HG03097 (cell line): ENCODE results near the gene ZC3H7A.
"Not testable (repeated sequence)": the region's sequence is repeated elsewhere in the genome, so short reads cannot be mapped to it uniquely, and the experiment has no call there.

Experiments
- ATAC-seq: cut with Tn5 transposase; IDR thresholded peaks from one replicate; pipeline ENCODE4 v1.9.1; 2021; ENCODE audit not compliant: unreplicated experiment, low FRiP score

ZC3H7A gene

DNA sequence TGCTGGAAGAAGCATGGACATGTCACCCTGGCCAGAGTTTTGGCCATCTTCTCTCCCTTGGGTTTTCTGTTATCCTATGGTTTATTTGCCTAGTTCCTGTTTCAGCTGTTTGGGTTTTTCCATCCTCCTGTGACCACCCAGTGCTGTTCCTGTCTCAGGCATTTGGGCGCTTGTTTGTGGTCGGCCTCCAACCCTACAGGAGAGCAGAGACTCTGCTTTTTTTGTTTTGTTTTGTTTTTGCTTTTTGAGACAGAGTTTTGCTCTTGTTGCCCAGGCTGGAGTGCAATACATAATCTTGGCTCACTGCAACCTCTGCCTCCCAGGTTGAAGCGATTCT, 3.3 kb upstream of the ZC3H7A start:
- no peak for ATAC-seq

- no peak for ATAC-seq
Observed at GRCh38 chr16:11799509-11800381, 2.7 kb upstream of the ZC3H7A start.

GRCh38 chr16:11799017-11799381, 1.9 kb upstream of the ZC3H7A start:
- no peak for ATAC-seq

DNA sequence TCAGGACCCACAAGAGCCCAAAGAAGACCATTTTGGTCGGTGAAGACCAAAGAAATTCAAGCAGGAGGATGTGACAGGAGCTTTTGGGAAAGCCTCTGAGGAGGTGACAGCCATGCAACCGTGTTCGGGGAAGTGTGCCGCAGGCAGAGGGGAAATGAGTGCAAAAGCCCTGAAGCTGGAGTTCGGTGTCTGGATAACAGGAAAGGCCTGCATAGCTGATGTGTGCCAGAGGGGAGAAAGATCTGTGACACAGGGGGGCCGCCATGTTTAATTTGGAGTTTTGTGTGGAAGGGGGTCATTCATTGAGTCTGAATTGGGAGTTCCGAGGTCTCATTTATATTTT, 870 bp upstream of the ZC3H7A start:
- ATAC-seq = no peak

DNA sequence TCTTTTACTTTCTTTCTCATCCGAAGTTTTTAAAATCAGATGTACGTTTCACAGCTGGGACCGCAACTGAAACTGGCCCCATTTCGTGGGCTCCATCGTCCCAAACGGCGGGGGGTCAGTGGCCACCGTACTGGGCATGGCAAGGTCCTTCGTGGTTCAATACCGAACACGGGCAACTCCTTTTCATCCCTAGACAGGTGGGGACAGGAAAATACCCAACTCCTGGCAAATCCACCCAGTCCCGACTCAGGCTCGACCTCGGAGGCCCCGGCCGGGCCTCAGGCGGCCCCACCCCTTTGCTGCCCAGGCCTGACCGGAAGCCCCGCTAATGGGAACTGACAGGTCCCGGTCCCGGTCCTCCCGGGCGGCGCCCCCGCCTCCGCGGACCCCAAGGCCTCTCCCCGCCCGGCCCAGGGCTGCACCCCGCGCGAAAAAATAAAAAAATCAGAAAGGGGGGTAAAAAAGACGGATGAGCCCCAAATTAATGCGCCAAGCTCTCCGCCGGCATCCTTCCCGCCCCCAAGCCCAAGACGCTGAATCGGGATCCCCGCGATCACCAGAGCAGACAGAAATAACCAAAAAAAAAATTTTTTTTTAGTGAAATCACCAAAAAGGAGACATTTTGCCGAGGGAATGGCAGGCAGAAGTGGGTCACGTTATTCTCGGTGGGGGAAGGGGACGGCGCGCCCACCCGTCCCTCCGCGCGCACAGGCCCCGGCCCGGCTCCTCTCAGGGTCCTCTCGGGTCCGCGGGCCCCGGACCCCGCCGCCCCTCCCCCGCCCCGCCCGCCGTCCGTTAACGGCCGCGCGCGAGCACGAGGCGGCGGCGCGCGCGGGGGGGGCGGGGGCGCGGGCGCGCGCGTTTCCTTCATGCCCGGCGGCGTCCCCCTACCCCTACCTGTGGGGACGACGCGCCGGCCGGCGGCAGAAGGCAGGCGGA, 562 bp downstream of the ZC3H7A start:
- ATAC-seq = peak; percentile 6

- no peak for ATAC-seq
Observed at GRCh38 chr16:11795887-11796226, 1.2 kb downstream of the ZC3H7A start.

DNA sequence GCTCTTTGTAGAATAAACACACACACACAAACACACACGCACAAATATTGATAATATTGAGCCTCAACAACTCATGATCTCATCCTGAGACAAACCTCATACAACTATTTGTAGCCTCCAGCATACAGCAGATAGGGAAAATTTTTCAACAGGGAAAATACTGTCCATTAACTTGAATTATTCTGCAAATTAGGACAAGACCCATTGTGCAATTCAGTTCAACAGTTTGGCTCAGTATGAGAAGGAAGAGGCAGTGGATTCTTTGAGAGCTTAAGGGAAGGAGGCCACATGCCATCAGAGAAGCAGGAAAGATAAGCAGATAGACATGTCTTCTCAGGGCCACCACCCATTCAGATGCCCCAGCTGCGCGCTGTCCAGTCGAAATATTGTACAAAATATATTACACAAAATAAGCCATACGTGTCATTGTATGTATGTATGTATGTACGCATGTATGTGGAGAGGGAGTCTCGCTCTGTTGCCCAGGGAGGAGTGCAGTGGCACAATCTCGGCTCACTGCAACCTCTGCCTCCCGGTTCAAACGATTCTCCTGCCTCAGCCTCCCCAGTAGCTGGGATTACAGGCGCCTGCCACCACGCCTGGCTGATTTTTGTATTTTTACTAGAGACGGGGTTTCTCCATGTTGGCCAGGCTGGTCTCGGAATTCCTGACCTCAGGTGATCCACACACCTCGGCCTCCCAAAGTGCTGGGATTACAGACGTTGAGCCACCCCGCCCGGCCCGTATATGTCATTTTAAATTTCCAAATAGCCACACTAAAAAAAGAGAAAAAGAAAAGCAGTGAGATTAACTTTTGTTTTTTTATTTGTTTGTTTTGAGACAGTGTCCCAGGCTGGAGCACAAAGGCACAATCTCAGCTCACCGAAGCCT, 1.8 kb downstream of the ZC3H7A start:
- no peak for ATAC-seq

DNA sequence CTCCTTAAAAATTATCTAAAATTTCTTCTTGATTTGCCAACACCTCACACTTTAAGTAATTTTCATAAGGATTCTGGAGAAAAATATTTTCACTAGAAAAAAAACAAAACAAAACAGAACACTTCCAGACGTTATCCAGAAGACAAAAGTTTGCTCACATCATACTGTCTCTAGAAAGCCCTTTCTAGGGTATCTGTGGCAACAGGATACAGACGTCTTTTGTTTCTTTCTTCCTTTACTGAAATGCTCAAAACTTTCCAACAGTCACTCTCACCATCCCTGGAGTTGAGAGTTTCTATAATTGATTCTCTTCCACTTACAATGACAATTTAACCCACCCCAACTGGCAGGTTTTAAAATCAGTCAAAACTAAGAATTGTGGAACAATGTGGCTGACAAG, 2.6 kb downstream of the ZC3H7A start:
- no peak for ATAC-seq

- ATAC-seq = no peak
Observed at GRCh38 chr16:11793840-11794239, 3.2 kb downstream of the ZC3H7A start.

- no peak for ATAC-seq
Observed at GRCh38 chr16:11792410-11793241, 4.4 kb downstream of the ZC3H7A start.

DNA sequence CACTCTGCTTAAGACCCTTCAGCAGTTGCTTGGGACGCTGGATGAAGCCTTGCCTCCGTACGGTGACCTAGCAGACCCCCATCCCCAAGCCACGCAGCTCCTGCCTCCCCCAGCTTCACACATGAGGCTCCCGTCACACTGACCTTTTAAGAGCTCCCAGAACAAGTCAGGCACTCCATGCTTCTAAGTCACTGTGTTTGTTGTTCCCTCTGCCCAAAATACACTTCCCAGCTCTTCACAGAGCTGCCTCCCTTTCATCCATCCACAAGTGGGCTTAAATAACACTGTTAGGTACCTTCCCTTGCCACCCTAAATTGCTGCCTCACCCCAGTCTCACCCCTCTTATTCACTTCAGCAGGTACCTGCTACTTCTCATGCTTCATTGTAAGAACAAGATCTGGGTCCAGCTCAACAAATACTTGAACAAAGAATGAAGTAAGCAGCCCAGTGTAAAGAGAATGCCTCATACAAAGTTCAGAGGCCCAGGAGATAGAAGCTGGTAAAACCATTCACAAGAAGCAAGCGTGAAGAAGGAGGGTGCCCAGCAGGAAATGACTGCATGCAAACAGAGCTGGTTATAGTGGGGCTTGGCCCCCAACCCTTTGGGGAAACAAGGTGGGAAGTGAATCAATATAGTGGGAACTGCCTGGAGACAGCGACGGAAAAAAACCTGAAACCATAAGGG, 5.8 kb downstream of the ZC3H7A start:
- no peak for ATAC-seq

DNA sequence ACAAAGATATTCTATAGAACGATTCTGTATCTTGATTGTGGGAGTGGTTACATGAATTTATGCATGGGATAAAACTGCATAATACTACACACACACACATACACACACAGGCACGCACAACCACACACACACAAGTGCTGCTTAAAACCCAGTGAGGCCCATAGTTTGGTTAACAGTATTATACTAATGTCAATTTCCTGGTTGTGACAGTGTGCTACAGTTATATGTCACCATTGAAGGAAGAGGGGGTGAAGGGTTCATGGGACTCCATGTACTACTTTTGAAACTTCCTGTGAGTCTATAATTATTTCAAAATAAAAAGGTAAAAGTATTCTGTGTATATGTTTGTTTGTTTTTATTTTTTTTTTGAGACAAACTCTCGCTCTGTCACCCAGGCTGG, 8.1 kb downstream of the ZC3H7A start:
- no peak for ATAC-seq

GRCh38 chr16:11784980-11785599, 12.0 kb downstream of the ZC3H7A start:
- not testable (repeated sequence) for ATAC-seq

- ATAC-seq = not testable (repeated sequence)
Observed at GRCh38 chr16:11784381-11784780, 12.7 kb downstream of the ZC3H7A start.

- no peak for ATAC-seq
Observed at GRCh38 chr16:11784038-11784369, 13.1 kb downstream of the ZC3H7A start.

GRCh38 chr16:11783319-11784037, 13.6 kb downstream of the ZC3H7A start:
- ATAC-seq = peak; percentile 37

DNA sequence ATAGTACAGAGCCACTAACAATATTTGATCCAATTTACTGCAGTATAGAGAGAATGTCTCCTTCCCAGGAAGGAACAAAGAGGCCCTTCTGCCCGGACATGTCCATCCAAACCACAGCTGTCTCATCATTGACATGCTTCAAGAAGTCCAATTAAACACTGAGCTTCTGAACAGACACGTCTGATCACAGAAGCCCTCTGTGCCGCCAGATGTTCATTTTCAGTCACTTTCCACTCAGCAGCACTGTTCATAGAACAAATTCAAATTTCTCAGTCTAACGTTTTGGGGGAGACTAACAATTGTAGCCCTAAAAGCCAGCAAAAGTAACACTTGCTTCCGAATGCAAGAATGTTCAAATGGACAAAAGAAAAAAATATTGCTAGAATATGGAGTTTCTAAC, 15.3 kb downstream of the ZC3H7A start:
- ATAC-seq = no peak

DNA sequence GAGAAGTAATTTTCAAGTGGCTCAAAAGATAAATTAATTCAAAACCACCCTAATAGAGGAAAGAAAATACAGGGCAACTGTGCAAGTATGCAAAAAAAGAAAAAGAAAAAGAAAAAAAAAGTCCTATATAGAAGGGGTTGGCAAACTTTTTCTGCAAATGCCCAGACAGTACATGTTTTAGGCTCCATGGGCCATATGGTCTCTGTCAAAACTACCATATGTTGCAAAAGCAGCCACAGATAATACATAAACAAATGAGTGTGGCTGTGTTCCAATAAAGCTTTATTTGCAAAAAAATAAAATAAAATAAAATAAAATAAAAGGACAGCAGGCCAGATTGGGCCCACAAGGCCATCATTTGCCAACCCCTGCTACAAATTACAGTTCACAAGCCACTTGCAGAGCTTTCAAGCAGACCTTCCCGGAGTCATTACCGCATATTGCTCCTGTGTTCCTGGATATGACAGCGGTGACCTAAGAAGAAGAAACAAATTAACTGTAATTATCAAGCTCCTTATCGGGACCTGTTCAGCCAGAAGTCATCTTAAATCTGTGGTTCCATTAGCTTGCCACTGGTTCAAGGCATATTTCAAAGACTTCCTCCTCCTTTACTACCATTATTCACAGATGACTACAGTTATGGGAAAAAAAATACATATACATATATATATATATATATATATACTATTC, 15.9 kb downstream of the ZC3H7A start:
- ATAC-seq = no peak
